AG10803 (cell line): ENCODE data around the gene RPL18.
A peak's percentile ranks its signal among the peaks of the same experiment; 100 is the strongest.
"Not testable (repeated sequence)": the region's sequence is repeated elsewhere in the genome, so short reads cannot be mapped to it uniquely, and the experiment has no call there.

ENCODE experiments used
- DNase-seq: peaks from one replicate; pipeline ENCODE4 v3.0.0; 2010; ENCODE audit warnings: low read depth
- H3K4me3 ChIP-seq: 2 replicates; pipeline ENCODE4 v1.5.1; 2011; ENCODE audit warnings: mild to moderate bottlenecking, low read length, control low read depth
- TF ChIP-seq, protein P1 (sequence below): conservative IDR thresholded peaks from 2 replicates; pipeline ENCODE4 v1.5.1; 2011; ENCODE audit warnings: mild to moderate bottlenecking, low read length, control low read depth, inconsistent platforms

RPL18 gene

DNA sequence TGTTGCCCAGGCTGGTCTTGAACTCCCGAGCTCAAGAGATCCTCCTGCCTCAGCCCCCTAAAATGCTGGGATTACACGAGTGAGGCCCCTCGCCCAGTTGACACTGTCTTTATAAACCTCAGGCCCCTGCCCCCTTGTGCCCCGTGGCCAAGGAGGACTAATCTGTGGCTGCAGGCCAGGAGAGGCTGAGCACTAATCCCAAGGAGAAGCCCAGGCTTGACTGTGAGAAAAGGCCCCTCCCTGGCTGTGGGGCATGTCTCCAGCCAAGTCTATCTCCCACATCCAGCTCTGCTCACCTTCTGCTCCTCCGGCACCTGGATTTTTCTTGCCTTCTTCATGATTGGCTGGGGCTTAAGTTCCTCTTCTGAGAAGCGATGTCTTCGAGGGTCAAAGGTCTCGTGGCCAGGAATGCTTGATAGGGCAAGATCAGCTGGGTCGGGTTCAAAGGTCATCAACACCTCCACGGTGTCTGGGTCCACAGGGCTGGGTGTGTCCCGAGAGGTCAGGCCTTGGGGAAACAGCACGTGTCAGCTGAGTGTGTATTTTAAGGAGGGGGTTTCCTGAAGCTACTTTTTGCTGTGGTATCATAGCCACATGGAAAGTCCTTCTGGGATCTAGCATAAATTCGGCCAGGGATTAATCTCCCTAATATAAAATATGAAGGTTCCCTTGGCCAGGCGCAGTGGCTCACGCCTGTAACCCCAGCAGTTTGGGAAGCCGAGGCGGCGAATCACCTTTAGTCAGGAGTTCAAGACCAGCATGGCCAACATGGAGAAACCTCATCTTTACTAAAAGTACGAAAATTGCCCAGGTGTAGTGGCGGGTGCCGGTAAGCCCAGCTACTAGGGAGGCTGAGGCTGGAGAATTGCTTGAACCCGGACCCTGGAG lies 14.4 kb upstream of the RPL18 start:
- TF ChIP-seq, protein P1, sequence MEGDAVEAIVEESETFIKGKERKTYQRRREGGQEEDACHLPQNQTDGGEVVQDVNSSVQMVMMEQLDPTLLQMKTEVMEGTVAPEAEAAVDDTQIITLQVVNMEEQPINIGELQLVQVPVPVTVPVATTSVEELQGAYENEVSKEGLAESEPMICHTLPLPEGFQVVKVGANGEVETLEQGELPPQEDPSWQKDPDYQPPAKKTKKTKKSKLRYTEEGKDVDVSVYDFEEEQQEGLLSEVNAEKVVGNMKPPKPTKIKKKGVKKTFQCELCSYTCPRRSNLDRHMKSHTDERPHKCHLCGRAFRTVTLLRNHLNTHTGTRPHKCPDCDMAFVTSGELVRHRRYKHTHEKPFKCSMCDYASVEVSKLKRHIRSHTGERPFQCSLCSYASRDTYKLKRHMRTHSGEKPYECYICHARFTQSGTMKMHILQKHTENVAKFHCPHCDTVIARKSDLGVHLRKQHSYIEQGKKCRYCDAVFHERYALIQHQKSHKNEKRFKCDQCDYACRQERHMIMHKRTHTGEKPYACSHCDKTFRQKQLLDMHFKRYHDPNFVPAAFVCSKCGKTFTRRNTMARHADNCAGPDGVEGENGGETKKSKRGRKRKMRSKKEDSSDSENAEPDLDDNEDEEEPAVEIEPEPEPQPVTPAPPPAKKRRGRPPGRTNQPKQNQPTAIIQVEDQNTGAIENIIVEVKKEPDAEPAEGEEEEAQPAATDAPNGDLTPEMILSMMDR: no peak
- H3K4me3 ChIP-seq: peak overlapping the region; percentile 56; the same call in 1 of the 2 replicates

DNA sequence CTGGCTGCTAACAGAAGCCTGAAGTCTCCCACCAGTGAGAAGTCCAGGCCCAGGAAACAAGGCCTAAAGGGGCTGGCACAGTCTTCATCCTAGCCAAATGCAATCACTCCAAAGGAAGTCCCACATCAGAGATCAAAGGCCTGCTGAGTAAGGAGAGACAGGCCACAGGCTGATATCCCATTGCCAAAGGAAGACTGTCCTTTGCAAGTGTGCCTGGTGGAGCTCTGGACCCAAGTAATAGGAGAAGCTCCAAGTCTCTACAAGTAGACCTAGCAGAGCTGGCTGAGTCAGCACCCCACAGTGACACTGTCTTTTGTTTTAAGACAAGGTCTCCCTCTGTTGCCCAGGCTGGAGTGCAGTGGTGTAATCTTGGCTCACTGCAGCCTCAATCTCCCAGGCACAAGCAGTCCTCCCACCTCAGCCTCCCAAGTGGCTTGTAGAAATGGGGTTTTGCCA lies 13.7 kb upstream of the RPL18 start:
- TF ChIP-seq, protein P1: no peak; the same call in 1 of the 2 replicates
- DNase-seq: peak; percentile 54
- no peak overlapping the region for H3K4me3 ChIP-seq

More for the DNA sequence above, 14.4 kb upstream of the RPL18 start:
- DNase-seq: no peak

DNA sequence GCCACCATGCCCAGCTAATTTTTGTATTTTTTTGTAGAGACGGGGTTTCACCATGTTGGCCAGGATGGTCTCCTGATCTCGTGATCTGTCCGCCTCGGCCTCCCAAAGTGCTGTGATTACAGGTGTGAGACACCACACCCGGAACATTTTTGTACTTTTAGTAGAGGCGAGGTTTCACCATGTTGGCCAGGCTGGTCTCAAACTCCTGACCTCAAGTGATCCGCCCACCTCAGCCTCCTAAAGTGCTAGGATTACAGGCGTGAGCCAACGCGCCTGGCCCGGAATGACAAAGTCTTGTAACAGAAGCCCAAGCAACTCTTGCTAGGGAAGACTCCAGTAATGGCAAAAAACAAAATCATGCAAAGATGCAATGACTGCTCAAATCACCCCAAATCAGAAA lies 13.3 kb upstream of the RPL18 start:
- not testable (repeated sequence) for H3K4me3 ChIP-seq, DNase-seq

DNA sequence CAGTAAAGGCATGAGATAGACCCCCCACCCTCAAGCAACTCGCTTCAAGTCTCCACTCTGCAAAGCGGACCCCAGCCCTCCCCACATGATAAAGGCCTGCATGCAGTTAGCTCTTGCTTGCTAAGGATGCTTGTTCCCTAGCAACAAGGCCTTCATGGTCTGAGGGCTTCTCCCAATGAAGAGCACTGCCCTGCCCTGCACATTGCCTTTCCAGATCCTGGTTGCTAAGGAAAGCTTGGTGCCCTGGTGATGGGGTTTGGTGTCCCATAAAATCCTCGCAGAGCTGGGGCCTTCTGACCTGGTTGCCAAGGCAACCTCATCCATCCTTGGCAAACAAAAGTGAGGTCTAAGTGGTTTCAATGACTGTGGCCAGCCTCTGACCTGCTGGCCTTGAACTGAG lies 12.2 kb upstream of the RPL18 start:
- DNase-seq: no peak
- TF ChIP-seq, protein P1: no peak
- H3K4me3 ChIP-seq: no peak overlapping the region

DNA sequence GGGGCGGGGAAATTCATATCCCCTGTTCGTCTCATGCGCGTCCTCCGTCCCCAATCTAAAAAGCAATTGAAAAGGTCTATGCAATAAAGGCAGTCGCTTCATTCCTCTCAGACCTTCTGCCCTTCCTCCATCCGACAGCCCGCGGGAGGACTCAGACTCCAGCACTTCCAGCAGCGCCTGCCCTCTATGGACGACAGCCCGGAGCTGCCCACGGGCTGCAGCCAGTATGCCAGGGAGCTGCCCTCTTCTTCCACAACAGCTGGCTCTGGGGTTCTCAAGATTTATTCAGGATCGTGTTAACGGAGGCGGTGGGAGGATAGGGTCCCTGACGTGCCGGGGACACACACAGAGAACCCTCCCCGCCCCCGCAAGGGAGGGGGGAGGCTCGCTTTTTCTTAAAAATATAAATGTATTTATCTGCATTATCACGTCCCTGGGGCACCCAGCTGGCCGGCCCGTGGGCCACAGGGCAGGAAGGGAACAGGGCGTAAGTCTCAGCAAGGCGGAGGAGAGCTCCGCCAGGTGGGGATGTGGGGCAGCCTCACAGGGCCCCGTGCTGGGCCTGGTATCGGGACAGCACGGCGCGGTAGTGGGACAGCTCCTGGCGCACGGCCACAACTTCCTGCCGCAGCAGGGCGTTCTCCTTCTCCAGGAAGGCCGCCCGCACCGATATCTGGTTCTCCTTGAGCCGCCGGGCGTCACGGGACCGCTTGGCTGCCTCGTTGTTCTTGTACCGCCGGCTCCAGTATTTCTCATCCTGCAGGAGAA lies 11.5 kb upstream of the RPL18 start:
- DNase-seq: no peak
- TF ChIP-seq, protein P1: no peak
- H3K4me3 ChIP-seq: no peak overlapping the region

DNA sequence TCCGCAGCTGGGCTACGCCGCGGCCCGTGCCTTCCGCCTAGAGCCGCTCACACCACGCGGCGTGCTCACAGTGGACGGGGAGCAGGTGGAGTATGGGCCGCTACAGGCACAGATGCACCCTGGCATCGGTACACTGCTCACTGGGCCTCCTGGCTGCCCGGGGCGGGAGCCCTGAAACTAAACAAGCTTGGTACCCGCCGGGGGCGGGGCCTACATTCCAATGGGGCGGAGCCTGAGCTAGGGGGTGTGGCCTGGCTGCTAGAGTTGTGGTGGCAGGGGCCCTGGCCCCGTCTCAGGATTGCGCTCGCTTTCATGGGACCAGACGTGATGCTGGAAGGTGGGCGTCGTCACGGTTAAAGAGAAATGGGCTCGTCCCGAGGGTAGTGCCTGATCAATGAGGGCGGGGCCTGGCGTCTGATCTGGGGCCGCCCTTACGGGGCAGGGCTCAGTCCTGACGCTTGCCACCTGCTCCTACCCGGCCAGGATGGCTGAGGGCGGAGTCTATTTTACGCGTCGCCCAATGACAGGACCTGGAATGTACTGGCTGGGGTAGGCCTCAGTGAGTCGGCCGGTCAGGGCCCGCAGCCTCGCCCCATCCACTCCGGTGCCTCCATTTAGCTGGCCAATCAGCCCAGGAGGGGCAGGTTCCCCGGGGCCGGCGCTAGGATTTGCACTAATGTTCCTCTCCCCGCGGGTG lies 10.8 kb upstream of the RPL18 start:
- TF ChIP-seq, protein P1: no peak
- no peak overlapping the region for H3K4me3 ChIP-seq

DNA sequence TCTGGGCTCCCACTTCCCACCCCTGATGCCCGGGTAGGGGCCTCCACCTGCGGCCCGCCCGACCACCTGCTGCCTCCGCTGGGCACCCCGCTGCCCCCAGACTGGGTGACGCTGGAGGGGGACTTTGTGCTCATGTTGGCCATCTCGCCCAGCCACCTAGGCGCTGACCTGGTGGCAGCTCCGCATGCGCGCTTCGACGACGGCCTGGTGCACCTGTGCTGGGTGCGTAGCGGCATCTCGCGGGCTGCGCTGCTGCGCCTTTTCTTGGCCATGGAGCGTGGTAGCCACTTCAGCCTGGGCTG lies 10.3 kb upstream of the RPL18 start:
- no peak overlapping the region for H3K4me3 ChIP-seq
- TF ChIP-seq, protein P1: no peak
- DNase-seq: no peak

More for the DNA sequence above, 10.8 kb upstream of the RPL18 start:
- DNase-seq: no peak
